PFSK-1 (cell line): ENCODE data around the gene SEMA3E.

Source experiments
- FOXP2 ChIP-seq: optimal IDR thresholded peaks from 2 replicates; pipeline ENCODE3; 2011; ENCODE audit warnings: borderline replicate concordance, control low read depth, inconsistent platforms; ENCODE audit not compliant: insufficient read depth; ENCODE audit errors: extremely low read length, extremely low read depth
- TF ChIP-seq, protein P1 (sequence below), 2 experiments: IDR thresholded peaks; 2 replicates each; pipeline versions ENCODE4 v1.6.1 to v1.8.0; 2011 to 2012; ENCODE audit warnings: low read depth in 2 of 2, low read length in 2 of 2, control low read depth in 1 of 2, inconsistent platforms in 1 of 2, mild to moderate bottlenecking in 1 of 2, moderate library complexity in 1 of 2; ENCODE audit not compliant: insufficient read depth in 1 of 2

DNA sequence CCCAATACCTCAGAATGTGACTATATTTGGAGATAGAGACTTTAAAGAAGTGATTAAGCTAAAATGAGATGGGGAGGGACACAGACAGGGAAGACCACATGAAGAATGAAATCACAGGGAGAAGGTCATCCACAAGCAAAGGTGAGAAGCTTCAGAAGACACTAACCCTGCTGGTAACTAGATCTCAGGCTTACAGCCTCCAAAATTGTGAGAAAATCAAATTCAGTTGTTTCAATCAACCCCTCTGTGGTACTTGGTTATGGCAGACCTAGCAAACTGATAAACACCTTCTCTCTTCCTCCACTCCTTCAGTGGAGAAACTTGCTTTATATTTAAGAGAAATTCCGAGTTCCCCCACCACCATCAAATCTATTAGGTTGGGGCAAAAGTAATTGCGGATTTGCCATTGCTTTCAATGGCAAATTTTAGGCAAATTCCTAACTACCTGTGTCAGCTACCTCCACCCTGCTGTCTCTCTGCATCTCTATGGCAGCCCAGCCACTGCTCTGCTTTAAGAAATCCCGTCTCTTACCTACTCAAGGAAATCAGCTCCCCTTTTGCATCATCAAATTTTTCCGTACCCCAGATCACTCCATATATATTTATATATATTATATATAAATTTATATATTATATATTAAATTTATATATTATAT, 38.2 kb downstream of the SEMA3E start:
- no peak for TF ChIP-seq FOXP2
- TF ChIP-seq, protein P1, sequence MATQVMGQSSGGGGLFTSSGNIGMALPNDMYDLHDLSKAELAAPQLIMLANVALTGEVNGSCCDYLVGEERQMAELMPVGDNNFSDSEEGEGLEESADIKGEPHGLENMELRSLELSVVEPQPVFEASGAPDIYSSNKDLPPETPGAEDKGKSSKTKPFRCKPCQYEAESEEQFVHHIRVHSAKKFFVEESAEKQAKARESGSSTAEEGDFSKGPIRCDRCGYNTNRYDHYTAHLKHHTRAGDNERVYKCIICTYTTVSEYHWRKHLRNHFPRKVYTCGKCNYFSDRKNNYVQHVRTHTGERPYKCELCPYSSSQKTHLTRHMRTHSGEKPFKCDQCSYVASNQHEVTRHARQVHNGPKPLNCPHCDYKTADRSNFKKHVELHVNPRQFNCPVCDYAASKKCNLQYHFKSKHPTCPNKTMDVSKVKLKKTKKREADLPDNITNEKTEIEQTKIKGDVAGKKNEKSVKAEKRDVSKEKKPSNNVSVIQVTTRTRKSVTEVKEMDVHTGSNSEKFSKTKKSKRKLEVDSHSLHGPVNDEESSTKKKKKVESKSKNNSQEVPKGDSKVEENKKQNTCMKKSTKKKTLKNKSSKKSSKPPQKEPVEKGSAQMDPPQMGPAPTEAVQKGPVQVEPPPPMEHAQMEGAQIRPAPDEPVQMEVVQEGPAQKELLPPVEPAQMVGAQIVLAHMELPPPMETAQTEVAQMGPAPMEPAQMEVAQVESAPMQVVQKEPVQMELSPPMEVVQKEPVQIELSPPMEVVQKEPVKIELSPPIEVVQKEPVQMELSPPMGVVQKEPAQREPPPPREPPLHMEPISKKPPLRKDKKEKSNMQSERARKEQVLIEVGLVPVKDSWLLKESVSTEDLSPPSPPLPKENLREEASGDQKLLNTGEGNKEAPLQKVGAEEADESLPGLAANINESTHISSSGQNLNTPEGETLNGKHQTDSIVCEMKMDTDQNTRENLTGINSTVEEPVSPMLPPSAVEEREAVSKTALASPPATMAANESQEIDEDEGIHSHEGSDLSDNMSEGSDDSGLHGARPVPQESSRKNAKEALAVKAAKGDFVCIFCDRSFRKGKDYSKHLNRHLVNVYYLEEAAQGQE (IDR thresholded peaks at IDR 0.05; ENCODE audit: insufficient read depth in 1 of 2, low read depth in 2 of 2, low read length in 2 of 2) = no peak
